GM12891 (cell line): ENCODE data around the gene GTPBP6.
"Not testable (repeated sequence)": the region's sequence is repeated elsewhere in the genome, so short reads cannot be mapped to it uniquely, and the experiment has no call there.

ENCODE experiments used
- PAX5 ChIP-seq: IDR thresholded peaks from 2 replicates; pipeline ENCODE4 v1.6.1; 2011; ENCODE audit warnings: low read length, moderate library complexity, mild to moderate bottlenecking; ENCODE audit not compliant: insufficient read depth, severe bottlenecking
- POLR2A ChIP-seq: IDR thresholded peaks from 2 replicates; pipeline ENCODE4 v1.6.1; 2011; ENCODE audit warnings: low read depth, low read length, control low read depth
- POLR2AphosphoS5 ChIP-seq: IDR thresholded peaks from 2 replicates; pipeline ENCODE4 v1.6.1; 2011; ENCODE audit warnings: low read depth, low read length, control low read depth
- POU2F2 ChIP-seq: IDR thresholded peaks from 2 replicates; pipeline ENCODE4 v1.6.1; 2011; ENCODE audit warnings: low read depth, mild to moderate bottlenecking, control low read depth, low read length, moderate library complexity
- TAF1 ChIP-seq: IDR thresholded peaks from 2 replicates; pipeline ENCODE4 v1.6.1; 2011; ENCODE audit warnings: low read depth, low read length, control low read depth

- not testable (repeated sequence) for TF ChIP-seq PAX5, POLR2A, TAF1, POLR2AphosphoS5, POU2F2
Observed at GRCh38 chrX:324664-325063, 6.1 kb upstream of the GTPBP6 start.
